Omental fat pad (tissue), 4 donors: Measurements from ENCODE around the gene APOC1. TPM values are rescaled to one million over a fixed set of nuclear protein-coding genes. Genes with fewer than 3 reads are reported as not detected.
A peak's percentile ranks its signal among the peaks of the same experiment; 100 is the strongest.

Experiments
- ATAC-seq: fragments of 150-250 bp; one replicate; pipeline ENCODE4 v1.9.1; 2016; ENCODE audit warnings: mild to moderate bottlenecking, moderate library complexity; ENCODE audit not compliant: low FRiP score
- DNase-seq: peaks from one replicate; pipeline ENCODE4 v3.0.0-alpha.2; 2019; ENCODE audit warnings: low spot score
- CTCF ChIP-seq, 3 donors: fragments of 450-650 bp; IDR thresholded peaks; one replicate each; pipeline ENCODE4 v1.5.1; 2016 to 2017; ENCODE audit warnings: antibody characterized with exemption in 3 of 3, mild to moderate bottlenecking in 3 of 3, moderate library complexity in 2 of 3
- total RNA-seq, 4 donors: library from RNA; depleted of rRNA; stranded (reverse); fragments of >200 nt; gene quantifications; one replicate each; pipeline ENCODE4 v1.1.0, GENCODE V29; 2016

The APOC1 gene
- total RNA-seq = 100 to 1,000 TPM in 1 of 4 donors, 10 to 100 TPM in 3; 12.3 to 121 (median 21.8) TPM

GRCh38 chr19:44914433-44915206 lies at the start of gene APOC1:
Gene APOC1 (plus strand): TSS chr19:44914608. CDS start chr19:44914892, 284 bp downstream.
- DNase-seq (peak; percentile 73), ATAC-seq (peak; percentile 80)

GRCh38 chr19:44865196-44865767 lies 49.1 kb upstream of the APOC1 start:
- ATAC-seq = no peak
- no peak for DNase-seq
- no peak for TF ChIP-seq CTCF (IDR thresholded peaks at IDR 0.05)

- TF ChIP-seq CTCF (IDR thresholded peaks at IDR 0.05) = no peak
- no peak for ATAC-seq
These were observed 47.7 kb upstream of the APOC1 start for GRCh38 chr19:44866664-44867063.

GRCh38 chr19:44867578-44867977 lies 46.8 kb upstream of the APOC1 start:
- DNase-seq = no peak
- no peak for TF ChIP-seq CTCF (IDR thresholded peaks at IDR 0.05)
- ATAC-seq = no peak

More at GRCh38 chr19:44866664-44867063, 47.7 kb upstream of the APOC1 start:
- DNase-seq = no peak

- ATAC-seq (no peak), DNase-seq (no peak)
- no peak for TF ChIP-seq CTCF (IDR thresholded peaks at IDR 0.05)
These were observed 44.5 kb upstream of the APOC1 start for GRCh38 chr19:44869733-44870470.

GRCh38 chr19:44871809-44872208 lies 42.6 kb upstream of the APOC1 start:
- no peak for ATAC-seq
- TF ChIP-seq CTCF (IDR thresholded peaks at IDR 0.05) = no peak
- no peak for DNase-seq

GRCh38 chr19:44872661-44873060 lies 41.7 kb upstream of the APOC1 start:
- ATAC-seq (no peak), DNase-seq (no peak)
- no peak for TF ChIP-seq CTCF (IDR thresholded peaks at IDR 0.05)
